DMS 273 treated with DMSO at 0.1 percent for 48 hours (cell line): ENCODE measurements around the gene ZNF383.
"Not testable (repeated sequence)": the region's sequence is repeated elsewhere in the genome, so short reads cannot be mapped to it uniquely, and the experiment has no call there.

Experiments
- DNase-seq: peaks from one replicate; lab custom pipeline; 2025; lab: John Stamatoyannopoulos, UW

Gene ZNF383

GRCh38 chr19:37292998-37293939 lies 75.3 kb downstream of the ZNF383 start:
- DNase-seq: not testable (repeated sequence)

GRCh38 chr19:37294246-37294645 lies 76.2 kb downstream of the ZNF383 start:
- not testable (repeated sequence) for DNase-seq
